ENCODE data around the gene ZNF107. TPM values are rescaled to one million over a fixed set of nuclear protein-coding genes. Genes with fewer than 3 reads are reported as not detected.
"Not testable (repeated sequence)": the region's sequence is repeated elsewhere in the genome, so short reads cannot be mapped to it uniquely, and the experiment has no call there.

Gene ZNF107
- total and polyA plus RNA-seq, 4 donors, result 0.60 to 4.9 (median 1.4) TPM

DNA sequence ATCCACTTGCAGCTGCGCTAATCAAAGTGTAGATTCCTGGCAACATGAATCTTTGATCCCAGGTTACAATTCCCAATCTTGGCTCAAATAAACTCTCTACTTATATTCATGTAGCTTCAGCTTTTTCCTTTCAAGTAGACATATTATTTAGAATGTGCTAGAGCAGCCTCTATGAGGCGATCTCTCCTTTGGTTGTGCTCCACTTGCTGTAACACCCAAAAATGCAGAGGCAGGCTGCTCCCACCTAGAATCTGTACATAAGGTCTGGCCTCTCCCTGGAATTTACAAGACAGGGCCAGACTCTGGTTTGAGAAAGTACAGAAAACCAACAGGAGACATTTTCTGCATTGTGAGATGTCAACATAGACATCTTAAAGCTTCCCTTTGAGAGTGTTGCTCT, 23.1 kb downstream of the ZNF107 start:
- no peaks in the 10 kb centered on the region for H3K27me3 ChIP-seq (ENCODE audit: control insufficient read depth in 4 of 4, insufficient read depth in 4 of 4, low read length in 3 of 4)
- 100% methylated on average over 2 of the region's 2 CpGs for WGBS
- no peak overlapping the region for H3K4me3 ChIP-seq (ENCODE audit: low read depth in 1 of 3, low read length in 3 of 3)
- no peak for DNase-seq (ENCODE audit: low spot score)
- peaks cover 2 to 12% (median 5%) of the 10 kb centered on the region in 4 donors for H3K9me3 ChIP-seq (ENCODE audit: control insufficient read depth in 4 of 4, low read length in 3 of 4)
- H3K27ac ChIP-seq (ENCODE audit: low read depth in 1 of 2, low read length in 2 of 2), result no peak overlapping the region
- TF ChIP-seq SP1 (IDR thresholded peaks at IDR 0.05), result no peak
- TF ChIP-seq RXRA (IDR thresholded peaks at IDR 0.05), result no peak
- no peak for TF ChIP-seq TAF1 (conservative IDR thresholded peaks at IDR 0.05)
- TF ChIP-seq, protein P1, sequence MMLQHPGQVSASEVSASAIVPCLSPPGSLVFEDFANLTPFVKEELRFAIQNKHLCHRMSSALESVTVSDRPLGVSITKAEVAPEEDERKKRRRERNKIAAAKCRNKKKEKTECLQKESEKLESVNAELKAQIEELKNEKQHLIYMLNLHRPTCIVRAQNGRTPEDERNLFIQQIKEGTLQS (IDR thresholded peaks at IDR 0.05), result no peak
- TF ChIP-seq HNF4G (IDR thresholded peaks at IDR 0.05), result no peak
- no peak overlapping the region for H3K9ac ChIP-seq (ENCODE audit: low read depth in 1 of 2, low read length in 2 of 2)
- H3K4me1 ChIP-seq (ENCODE audit: control insufficient read depth in 4 of 4, insufficient read depth in 4 of 4, low read length in 3 of 4), result no peaks in the 10 kb centered on the region
- peaks cover 3 to 28% (median 7%) of the 10 kb centered on the region in 4 donors for H3K36me3 ChIP-seq (ENCODE audit: control insufficient read depth in 4 of 4, insufficient read depth in 3 of 4, low read depth in 1 of 4, low read length in 3 of 4)

DNA sequence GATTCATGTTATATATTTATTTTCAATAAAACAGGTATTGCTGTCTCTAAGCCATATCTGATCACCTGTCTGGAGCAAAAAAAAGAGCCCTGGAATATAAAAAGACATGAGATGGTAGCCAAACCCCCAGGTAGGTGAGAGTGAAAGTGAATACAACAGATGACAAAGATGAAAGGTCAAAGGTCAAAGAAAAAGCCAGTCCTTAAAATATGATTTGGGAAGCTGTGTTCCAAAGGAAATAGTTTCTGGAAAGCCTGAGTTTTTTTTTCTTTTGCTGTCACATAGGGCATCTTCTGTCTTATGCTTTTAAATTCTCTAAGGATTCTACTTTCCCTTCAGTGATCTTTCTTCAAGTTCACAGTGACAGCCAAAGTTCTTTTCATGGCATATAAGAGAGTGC, 25.9 kb downstream of the ZNF107 start:
- no peak overlapping the region for H3K4me3 ChIP-seq (ENCODE audit: low read depth in 1 of 3, low read length in 3 of 3)
- no peak for TF ChIP-seq TAF1 (conservative IDR thresholded peaks at IDR 0.05)
- TF ChIP-seq GABPA (IDR thresholded peaks at IDR 0.05 in 1 of 2, conservative IDR thresholded peaks at IDR 0.05 in 1 of 2), result no peak
- TF ChIP-seq, protein P2, sequence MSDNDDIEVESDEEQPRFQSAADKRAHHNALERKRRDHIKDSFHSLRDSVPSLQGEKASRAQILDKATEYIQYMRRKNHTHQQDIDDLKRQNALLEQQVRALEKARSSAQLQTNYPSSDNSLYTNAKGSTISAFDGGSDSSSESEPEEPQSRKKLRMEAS (IDR thresholded peaks at IDR 0.05), result no peak
- TF ChIP-seq HNF4G (IDR thresholded peaks at IDR 0.05), result no peak
- TF ChIP-seq, protein P3, sequence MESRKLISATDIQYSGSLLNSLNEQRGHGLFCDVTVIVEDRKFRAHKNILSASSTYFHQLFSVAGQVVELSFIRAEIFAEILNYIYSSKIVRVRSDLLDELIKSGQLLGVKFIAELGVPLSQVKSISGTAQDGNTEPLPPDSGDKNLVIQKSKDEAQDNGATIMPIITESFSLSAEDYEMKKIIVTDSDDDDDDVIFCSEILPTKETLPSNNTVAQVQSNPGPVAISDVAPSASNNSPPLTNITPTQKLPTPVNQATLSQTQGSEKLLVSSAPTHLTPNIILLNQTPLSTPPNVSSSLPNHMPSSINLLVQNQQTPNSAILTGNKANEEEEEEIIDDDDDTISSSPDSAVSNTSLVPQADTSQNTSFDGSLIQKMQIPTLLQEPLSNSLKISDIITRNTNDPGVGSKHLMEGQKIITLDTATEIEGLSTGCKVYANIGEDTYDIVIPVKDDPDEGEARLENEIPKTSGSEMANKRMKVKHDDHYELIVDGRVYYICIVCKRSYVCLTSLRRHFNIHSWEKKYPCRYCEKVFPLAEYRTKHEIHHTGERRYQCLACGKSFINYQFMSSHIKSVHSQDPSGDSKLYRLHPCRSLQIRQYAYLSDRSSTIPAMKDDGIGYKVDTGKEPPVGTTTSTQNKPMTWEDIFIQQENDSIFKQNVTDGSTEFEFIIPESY (IDR thresholded peaks at IDR 0.05), result no peak
- H3K27me3 ChIP-seq (ENCODE audit: control insufficient read depth in 4 of 4, insufficient read depth in 4 of 4, low read length in 3 of 4), result no peaks in the 10 kb centered on the region
- DNase-seq (ENCODE audit: low spot score), result no peak
- peaks cover 0 to 16% (median 6%) of the 10 kb centered on the region in 4 donors for H3K9me3 ChIP-seq (ENCODE audit: control insufficient read depth in 4 of 4, low read length in 3 of 4)
- H3K27ac ChIP-seq (ENCODE audit: low read depth in 1 of 2, low read length in 2 of 2), result no peak overlapping the region
- H3K9ac ChIP-seq (ENCODE audit: low read depth in 1 of 2, low read length in 2 of 2), result no peak overlapping the region
- peaks cover 0 to 13% (median 6%) of the 10 kb centered on the region in 4 donors for H3K36me3 ChIP-seq (ENCODE audit: control insufficient read depth in 4 of 4, insufficient read depth in 3 of 4, low read depth in 1 of 4, low read length in 3 of 4)
- no peaks in the 10 kb centered on the region for H3K4me1 ChIP-seq (ENCODE audit: control insufficient read depth in 4 of 4, insufficient read depth in 4 of 4, low read length in 3 of 4)

DNA sequence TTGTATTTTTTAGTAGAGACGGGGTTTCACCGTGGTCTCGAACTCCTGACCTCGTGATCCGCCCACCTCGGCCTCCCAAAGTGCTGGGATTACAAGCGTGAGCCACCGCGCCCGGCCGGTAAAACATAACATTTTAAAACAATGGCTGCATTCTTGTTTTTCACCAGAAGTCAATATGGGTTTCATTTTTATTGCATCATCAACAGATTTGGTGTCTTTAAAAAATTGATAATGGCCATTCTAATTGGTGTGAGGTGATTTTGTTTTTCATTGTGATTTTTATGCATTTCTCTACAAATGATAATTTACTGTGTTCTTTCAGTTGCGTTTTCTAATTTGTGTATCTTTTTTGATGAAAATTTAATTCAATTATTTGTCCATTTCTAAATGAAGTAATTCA, 31.9 kb downstream of the ZNF107 start:
- DNase-seq (ENCODE audit: low spot score); H3K4me1 ChIP-seq (ENCODE audit: control insufficient read depth in 4 of 4, insufficient read depth in 4 of 4, low read length in 3 of 4); H3K9ac ChIP-seq (ENCODE audit: low read depth in 1 of 2, low read length in 2 of 2); H3K27me3 ChIP-seq (ENCODE audit: control insufficient read depth in 4 of 4, insufficient read depth in 4 of 4, low read length in 3 of 4); H3K4me3 ChIP-seq (ENCODE audit: low read depth in 1 of 3, low read length in 3 of 3); H3K27ac ChIP-seq (ENCODE audit: low read depth in 1 of 2, low read length in 2 of 2): not testable (repeated sequence)
- Histone ChIP-seq H3K36me3 (ENCODE audit: control insufficient read depth in 4 of 4, insufficient read depth in 3 of 4, low read depth in 1 of 4, low read length in 3 of 4) (peaks cover 0 to 13% (median 8%) of the 10 kb centered on the region in 4 donors), H3K9me3 (ENCODE audit: control insufficient read depth in 4 of 4, low read length in 3 of 4) (peaks cover 3 to 25% (median 10%) of the 10 kb centered on the region in 4 donors)
- 98% methylated on average over 12 of the region's 12 CpGs for whole genome bisulfite sequencing

DNA sequence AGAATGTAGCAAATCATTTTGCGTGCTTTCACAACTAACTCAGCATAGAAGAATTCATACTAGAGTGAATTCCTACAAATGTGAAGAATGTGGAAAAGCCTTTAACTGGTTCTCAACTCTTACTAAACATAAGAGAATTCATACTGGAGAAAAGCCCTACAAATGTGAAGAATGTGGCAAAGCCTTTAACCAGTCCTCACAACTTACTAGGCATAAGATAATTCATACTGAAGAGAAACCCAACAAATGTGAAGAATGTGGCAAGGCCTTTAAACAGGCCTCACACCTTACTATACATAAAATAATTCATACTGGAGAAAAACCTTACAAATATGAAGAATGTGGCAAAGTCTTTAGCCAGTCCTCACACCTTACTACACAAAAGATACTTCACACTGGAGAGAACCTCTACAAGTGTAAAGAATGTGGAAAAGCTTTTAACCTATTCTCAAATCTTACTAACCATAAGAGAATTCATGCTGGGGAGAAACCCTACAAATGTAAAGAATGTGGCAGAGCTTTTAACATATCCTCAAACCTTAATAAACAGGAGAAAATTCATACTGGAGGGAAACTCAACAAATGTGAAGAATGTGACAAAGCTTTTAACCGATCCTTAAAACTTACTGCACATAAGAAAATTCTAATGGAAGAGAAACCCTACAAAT, 40.8 kb downstream of the ZNF107 start:
- DNase-seq (ENCODE audit: low spot score), result no peak
- Histone ChIP-seq H3K4me3 (ENCODE audit: low read depth in 1 of 3, low read length in 3 of 3) (peak overlapping the region in 1 of 3 donors; percentile 41), H3K9ac (ENCODE audit: low read depth in 1 of 2, low read length in 2 of 2) (no peak overlapping the region), H3K27me3 (ENCODE audit: control insufficient read depth in 4 of 4, insufficient read depth in 4 of 4, low read length in 3 of 4) (no peaks in the 10 kb centered on the region), H3K4me1 (ENCODE audit: control insufficient read depth in 4 of 4, insufficient read depth in 4 of 4, low read length in 3 of 4) (no peaks in the 10 kb centered on the region), H3K9me3 (ENCODE audit: control insufficient read depth in 4 of 4, low read length in 3 of 4) (peaks cover 21 to 81% (median 35%) of the 10 kb centered on the region in 4 donors), H3K36me3 (ENCODE audit: control insufficient read depth in 4 of 4, insufficient read depth in 3 of 4, low read depth in 1 of 4, low read length in 3 of 4) (peaks cover 0 to 14% (median 3%) of the 10 kb centered on the region in 4 donors), H3K27ac (ENCODE audit: low read depth in 1 of 2, low read length in 2 of 2) (no peak overlapping the region)
- WGBS, result 97% methylated on average over 2 of the region's 2 CpGs
- no peak for TF ChIP-seq TAF1 (conservative IDR thresholded peaks at IDR 0.05)
- no peak for TF ChIP-seq SP1 (IDR thresholded peaks at IDR 0.05)
- TF ChIP-seq JUND (IDR thresholded peaks at IDR 0.05), result no peak
- no peak for TF ChIP-seq HNF4A (conservative IDR thresholded peaks at IDR 0.05)
- TF ChIP-seq FOXA1 (IDR thresholded peaks at IDR 0.05), result no peak
- TF ChIP-seq FOXA2 (IDR thresholded peaks at IDR 0.05), result no peak
- TF ChIP-seq GABPA (IDR thresholded peaks at IDR 0.05 in 1 of 2, conservative IDR thresholded peaks at IDR 0.05 in 1 of 2), result no peak
- TF ChIP-seq, protein P4, sequence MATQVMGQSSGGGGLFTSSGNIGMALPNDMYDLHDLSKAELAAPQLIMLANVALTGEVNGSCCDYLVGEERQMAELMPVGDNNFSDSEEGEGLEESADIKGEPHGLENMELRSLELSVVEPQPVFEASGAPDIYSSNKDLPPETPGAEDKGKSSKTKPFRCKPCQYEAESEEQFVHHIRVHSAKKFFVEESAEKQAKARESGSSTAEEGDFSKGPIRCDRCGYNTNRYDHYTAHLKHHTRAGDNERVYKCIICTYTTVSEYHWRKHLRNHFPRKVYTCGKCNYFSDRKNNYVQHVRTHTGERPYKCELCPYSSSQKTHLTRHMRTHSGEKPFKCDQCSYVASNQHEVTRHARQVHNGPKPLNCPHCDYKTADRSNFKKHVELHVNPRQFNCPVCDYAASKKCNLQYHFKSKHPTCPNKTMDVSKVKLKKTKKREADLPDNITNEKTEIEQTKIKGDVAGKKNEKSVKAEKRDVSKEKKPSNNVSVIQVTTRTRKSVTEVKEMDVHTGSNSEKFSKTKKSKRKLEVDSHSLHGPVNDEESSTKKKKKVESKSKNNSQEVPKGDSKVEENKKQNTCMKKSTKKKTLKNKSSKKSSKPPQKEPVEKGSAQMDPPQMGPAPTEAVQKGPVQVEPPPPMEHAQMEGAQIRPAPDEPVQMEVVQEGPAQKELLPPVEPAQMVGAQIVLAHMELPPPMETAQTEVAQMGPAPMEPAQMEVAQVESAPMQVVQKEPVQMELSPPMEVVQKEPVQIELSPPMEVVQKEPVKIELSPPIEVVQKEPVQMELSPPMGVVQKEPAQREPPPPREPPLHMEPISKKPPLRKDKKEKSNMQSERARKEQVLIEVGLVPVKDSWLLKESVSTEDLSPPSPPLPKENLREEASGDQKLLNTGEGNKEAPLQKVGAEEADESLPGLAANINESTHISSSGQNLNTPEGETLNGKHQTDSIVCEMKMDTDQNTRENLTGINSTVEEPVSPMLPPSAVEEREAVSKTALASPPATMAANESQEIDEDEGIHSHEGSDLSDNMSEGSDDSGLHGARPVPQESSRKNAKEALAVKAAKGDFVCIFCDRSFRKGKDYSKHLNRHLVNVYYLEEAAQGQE (IDR thresholded peaks at IDR 0.05), result no peak

DNA sequence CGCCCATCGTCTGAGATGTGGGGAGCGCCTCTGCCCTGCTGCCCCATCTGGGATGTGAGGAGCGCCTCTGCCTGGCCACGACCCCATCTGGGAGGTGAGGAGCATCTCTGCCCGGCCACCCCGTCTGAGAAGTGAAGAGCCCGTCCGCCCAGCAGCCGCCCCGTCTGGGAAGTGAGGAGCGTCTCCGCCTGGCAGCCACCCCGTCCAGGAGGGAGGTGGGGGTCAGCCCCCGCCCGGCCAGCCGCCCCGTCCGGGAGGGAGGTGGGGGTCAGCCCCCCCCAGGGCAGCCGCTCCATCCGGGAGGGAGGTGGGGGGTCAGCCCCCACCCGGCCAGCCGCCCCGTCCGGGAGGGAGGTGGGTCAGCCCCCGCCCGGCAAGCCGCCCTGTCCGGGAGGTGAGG, 52.0 kb downstream of the ZNF107 start:
- not testable (repeated sequence) for H3K27ac ChIP-seq (ENCODE audit: low read depth in 1 of 2, low read length in 2 of 2); DNase-seq (ENCODE audit: low spot score); H3K4me3 ChIP-seq (ENCODE audit: low read depth in 1 of 3, low read length in 3 of 3); H3K27me3 ChIP-seq (ENCODE audit: control insufficient read depth in 4 of 4, insufficient read depth in 4 of 4, low read length in 3 of 4); H3K36me3 ChIP-seq (ENCODE audit: control insufficient read depth in 4 of 4, insufficient read depth in 3 of 4, low read depth in 1 of 4, low read length in 3 of 4); H3K4me1 ChIP-seq (ENCODE audit: control insufficient read depth in 4 of 4, insufficient read depth in 4 of 4, low read length in 3 of 4); H3K9ac ChIP-seq (ENCODE audit: low read depth in 1 of 2, low read length in 2 of 2)
- WGBS, result 96% methylated on average over 27 of the region's 29 CpGs
- H3K9me3 ChIP-seq (ENCODE audit: control insufficient read depth in 4 of 4, low read length in 3 of 4), result peaks cover 0 to 43% (median 7%) of the 10 kb centered on the region in 4 donors

Measured in liver (tissue), 9 donors.